Activated T-cell treated with anti-CD3 and anti-CD28 coated beads for 1 hour (primary cell): ENCODE data around the gene FCGBP.
"Not testable (repeated sequence)": the region's sequence is repeated elsewhere in the genome, so short reads cannot be mapped to it uniquely, and the experiment has no call there.

Experiments used
- DNase-seq: peaks from one replicate; pipeline ENCODE4 v3.0.0-alpha.2; 2020; ENCODE audit warnings: low read depth

Gene FCGBP

GRCh38 chr19:39934584-39935363 lies at the start of gene FCGBP:
TSS of gene FCGBP (minus strand) at chr19:39934634.
- no peak for DNase-seq

- no peak for DNase-seq
Measured at GRCh38 chr19:39983695-39984300, 49.4 kb upstream of the FCGBP start.

- DNase-seq, result no peak
Measured at GRCh38 chr19:39982883-39983282, 48.4 kb upstream of the FCGBP start.

GRCh38 chr19:39974377-39975155 lies 40.1 kb upstream of the FCGBP start:
- DNase-seq, result no peak

GRCh38 chr19:39971380-39972035 lies 37.1 kb upstream of the FCGBP start:
- no peak for DNase-seq

- peak; percentile 96 for DNase-seq
Measured at GRCh38 chr19:39970675-39971379, 36.4 kb upstream of the FCGBP start, which contains the start of gene PSMC4. TSS of gene PSMC4 (plus strand) at chr19:39971165. CDS start at chr19:39971203, 38 bp downstream.

- no peak for DNase-seq
Measured at GRCh38 chr19:39970425-39970674, 35.9 kb upstream of the FCGBP start.

GRCh38 chr19:39969681-39970424 lies 35.4 kb upstream of the FCGBP start:
- DNase-seq, result no peak

- no peak for DNase-seq
Measured at GRCh38 chr19:39969266-39969665, 34.8 kb upstream of the FCGBP start.

- no peak for DNase-seq
Measured at GRCh38 chr19:39968789-39969188, 34.4 kb upstream of the FCGBP start.

GRCh38 chr19:39967561-39967960 lies 33.1 kb upstream of the FCGBP start:
- DNase-seq, result no peak

GRCh38 chr19:39966617-39967016 lies 32.2 kb upstream of the FCGBP start:
- no peak for DNase-seq

- DNase-seq, result no peak
Measured at GRCh38 chr19:39963898-39964297, 29.5 kb upstream of the FCGBP start.

GRCh38 chr19:39959407-39959806 lies 25.0 kb upstream of the FCGBP start:
- DNase-seq, result not testable (repeated sequence)

- not testable (repeated sequence) for DNase-seq
Measured at GRCh38 chr19:39958942-39959341, 24.5 kb upstream of the FCGBP start.

- DNase-seq, result not testable (repeated sequence)
Measured at GRCh38 chr19:39957886-39958285, 23.5 kb upstream of the FCGBP start.

- DNase-seq, result no peak
Measured at GRCh38 chr19:39953915-39954314, 19.5 kb upstream of the FCGBP start.

- no peak for DNase-seq
Measured at GRCh38 chr19:39951686-39952085, 17.3 kb upstream of the FCGBP start.

- DNase-seq, result no peak
Measured at GRCh38 chr19:39951065-39951650, 16.7 kb upstream of the FCGBP start.

GRCh38 chr19:39949026-39949747 lies 14.8 kb upstream of the FCGBP start:
- no peak for DNase-seq
